Neural progenitor cell (in vitro differentiated cells): ENCODE measurements around the gene IHH.

Source experiments
- EZH2 ChIP-seq: fragments of 200-600 bp; sonication (generic); IDR thresholded peaks from 2 replicates; pipeline ENCODE4 v1.6.1; 2017; ENCODE audit warnings: antibody characterized with exemption, mild to moderate bottlenecking, moderate library complexity
- EZH2phosphoT487 ChIP-seq: fragments of 200-600 bp; sonication (generic); IDR thresholded peaks from 2 replicates; pipeline ENCODE4 v1.6.1; 2017; ENCODE audit warnings: antibody characterized with exemption
- TF ChIP-seq, protein P1 (sequence below): fragments of 200-600 bp; sonication (generic); IDR thresholded peaks from 2 replicates; pipeline ENCODE4 v1.5.1; 2017; ENCODE audit warnings: antibody characterized with exemption, mild to moderate bottlenecking

DNA sequence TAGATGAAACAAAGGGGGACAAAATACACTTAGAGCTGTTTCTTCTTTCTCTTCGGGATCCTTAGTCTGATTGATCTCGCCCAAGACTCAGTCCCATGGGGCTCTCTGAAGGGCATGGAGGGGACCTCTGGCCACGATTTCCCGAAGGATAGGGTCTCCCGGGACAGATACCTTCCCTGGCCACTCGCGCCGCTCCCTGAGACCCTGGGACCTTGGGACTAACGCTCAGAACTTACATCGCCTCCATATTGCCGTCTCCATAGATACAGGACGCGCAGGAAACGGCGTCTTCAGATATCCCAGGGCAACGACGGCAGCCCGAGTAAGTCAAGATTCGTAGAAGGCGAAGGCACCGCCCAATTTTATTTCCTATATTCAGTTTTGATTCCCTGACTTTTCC, 19.5 kb downstream of the IHH start, which contains the start of gene CFAP65:
- TF ChIP-seq, protein P1, sequence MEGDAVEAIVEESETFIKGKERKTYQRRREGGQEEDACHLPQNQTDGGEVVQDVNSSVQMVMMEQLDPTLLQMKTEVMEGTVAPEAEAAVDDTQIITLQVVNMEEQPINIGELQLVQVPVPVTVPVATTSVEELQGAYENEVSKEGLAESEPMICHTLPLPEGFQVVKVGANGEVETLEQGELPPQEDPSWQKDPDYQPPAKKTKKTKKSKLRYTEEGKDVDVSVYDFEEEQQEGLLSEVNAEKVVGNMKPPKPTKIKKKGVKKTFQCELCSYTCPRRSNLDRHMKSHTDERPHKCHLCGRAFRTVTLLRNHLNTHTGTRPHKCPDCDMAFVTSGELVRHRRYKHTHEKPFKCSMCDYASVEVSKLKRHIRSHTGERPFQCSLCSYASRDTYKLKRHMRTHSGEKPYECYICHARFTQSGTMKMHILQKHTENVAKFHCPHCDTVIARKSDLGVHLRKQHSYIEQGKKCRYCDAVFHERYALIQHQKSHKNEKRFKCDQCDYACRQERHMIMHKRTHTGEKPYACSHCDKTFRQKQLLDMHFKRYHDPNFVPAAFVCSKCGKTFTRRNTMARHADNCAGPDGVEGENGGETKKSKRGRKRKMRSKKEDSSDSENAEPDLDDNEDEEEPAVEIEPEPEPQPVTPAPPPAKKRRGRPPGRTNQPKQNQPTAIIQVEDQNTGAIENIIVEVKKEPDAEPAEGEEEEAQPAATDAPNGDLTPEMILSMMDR = no peak
- TF ChIP-seq EZH2phosphoT487 (no peak), EZH2 (no peak)
